ENCODE data around the gene FRMD1.

- TF ChIP-seq EZH2 (IDR thresholded peaks at IDR 0.05; ENCODE audit: low read length, unreplicated experiment) (no peak), CTCF (conservative IDR thresholded peaks at IDR 0.05; ENCODE audit: low read depth, low read length) (no peak)
These were observed 36.4 kb downstream of the FRMD1 start for GRCh38 chr6:168042426-168043192.
